Measurements from ENCODE around the gene GRK3. TPM values are rescaled to one million over a fixed set of nuclear protein-coding genes. Genes with fewer than 3 reads are reported as not detected.
"Not testable (repeated sequence)": the region's sequence is repeated elsewhere in the genome, so short reads cannot be mapped to it uniquely, and the experiment has no call there.

The GRK3 gene
- polyA plus RNA-seq, 2 donors, result 0.41 to 0.51 TPM

- H3K4me3 ChIP-seq (ENCODE audit: low read depth in 1 of 2, low read length in 2 of 2), result no peak overlapping the region
- WGBS, 2 donors, result 58 to 65% methylated on average over 5 of the region's 5 CpGs
- H3K27ac ChIP-seq (ENCODE audit: low read depth in 2 of 2, low read length in 1 of 2), result no peak overlapping the region
- no peaks in the 10 kb centered on the region for H3K36me3 ChIP-seq (ENCODE audit: control insufficient read depth in 2 of 2, insufficient read depth in 2 of 2, low read length in 1 of 2)
- H3K4me1 ChIP-seq (ENCODE audit: control insufficient read depth in 2 of 2, insufficient read depth in 2 of 2, low read length in 1 of 2), result no peaks in the 10 kb centered on the region
- H3K27me3 ChIP-seq (ENCODE audit: control insufficient read depth in 1 of 2, insufficient read depth in 2 of 2, low read length in 2 of 2), result no peaks in the 10 kb centered on the region
- no peaks in the 10 kb centered on the region for H3K9me3 ChIP-seq (ENCODE audit: control insufficient read depth in 2 of 2, insufficient read depth in 1 of 2, low read depth in 1 of 2, low read length in 1 of 2)
Measured at GRCh38 chr22:25582946-25583345, 18.5 kb downstream of the GRK3 start.

- not testable (repeated sequence) for H3K4me1 ChIP-seq (ENCODE audit: control insufficient read depth in 2 of 2, insufficient read depth in 2 of 2, low read length in 1 of 2); H3K27me3 ChIP-seq (ENCODE audit: control insufficient read depth in 1 of 2, insufficient read depth in 2 of 2, low read length in 2 of 2); H3K9me3 ChIP-seq (ENCODE audit: control insufficient read depth in 2 of 2, insufficient read depth in 1 of 2, low read depth in 1 of 2, low read length in 1 of 2); H3K27ac ChIP-seq (ENCODE audit: low read depth in 2 of 2, low read length in 1 of 2); H3K4me3 ChIP-seq (ENCODE audit: low read depth in 1 of 2, low read length in 2 of 2); H3K36me3 ChIP-seq (ENCODE audit: control insufficient read depth in 2 of 2, insufficient read depth in 2 of 2, low read length in 1 of 2)
- 72 to 78% methylated on average over 5 of the region's 5 CpGs for WGBS, 2 donors
Measured at GRCh38 chr22:25584993-25585392, 20.5 kb downstream of the GRK3 start.

- H3K27me3 ChIP-seq (ENCODE audit: control insufficient read depth in 1 of 2, insufficient read depth in 2 of 2, low read length in 2 of 2); H3K4me3 ChIP-seq (ENCODE audit: low read depth in 1 of 2, low read length in 2 of 2); H3K9me3 ChIP-seq (ENCODE audit: control insufficient read depth in 2 of 2, insufficient read depth in 1 of 2, low read depth in 1 of 2, low read length in 1 of 2); H3K4me1 ChIP-seq (ENCODE audit: control insufficient read depth in 2 of 2, insufficient read depth in 2 of 2, low read length in 1 of 2); H3K36me3 ChIP-seq (ENCODE audit: control insufficient read depth in 2 of 2, insufficient read depth in 2 of 2, low read length in 1 of 2); H3K27ac ChIP-seq (ENCODE audit: low read depth in 2 of 2, low read length in 1 of 2): not testable (repeated sequence)
- WGBS, 2 donors, result 85 to 92% methylated on average over 4 of the region's 4 CpGs
Measured at GRCh38 chr22:25589664-25590063, 25.2 kb downstream of the GRK3 start.

- H3K27ac ChIP-seq (ENCODE audit: low read depth in 2 of 2, low read length in 1 of 2); H3K4me3 ChIP-seq (ENCODE audit: low read depth in 1 of 2, low read length in 2 of 2); H3K27me3 ChIP-seq (ENCODE audit: control insufficient read depth in 1 of 2, insufficient read depth in 2 of 2, low read length in 2 of 2); H3K4me1 ChIP-seq (ENCODE audit: control insufficient read depth in 2 of 2, insufficient read depth in 2 of 2, low read length in 1 of 2); H3K36me3 ChIP-seq (ENCODE audit: control insufficient read depth in 2 of 2, insufficient read depth in 2 of 2, low read length in 1 of 2); H3K9me3 ChIP-seq (ENCODE audit: control insufficient read depth in 2 of 2, insufficient read depth in 1 of 2, low read depth in 1 of 2, low read length in 1 of 2): not testable (repeated sequence)
- 89% methylated on average over 2 of the region's 2 CpGs for WGBS, 2 donors
Measured at GRCh38 chr22:25593323-25593722, 28.8 kb downstream of the GRK3 start.

- no peaks in the 10 kb centered on the region for H3K9me3 ChIP-seq (ENCODE audit: control insufficient read depth in 2 of 2, insufficient read depth in 1 of 2, low read depth in 1 of 2, low read length in 1 of 2)
- 92 to 100% methylated on average over 1 of the region's 1 CpG for WGBS, 2 donors
Measured at GRCh38 chr22:25598609-25599008, 34.1 kb downstream of the GRK3 start.

GRCh38 chr22:25602445-25602844 is 38.0 kb downstream of the GRK3 start:
- Histone ChIP-seq H3K9me3 (ENCODE audit: control insufficient read depth in 2 of 2, insufficient read depth in 1 of 2, low read depth in 1 of 2, low read length in 1 of 2) (no peaks in the 10 kb centered on the region), H3K4me1 (ENCODE audit: control insufficient read depth in 2 of 2, insufficient read depth in 2 of 2, low read length in 1 of 2) (no peaks in the 10 kb centered on the region), H3K36me3 (ENCODE audit: control insufficient read depth in 2 of 2, insufficient read depth in 2 of 2, low read length in 1 of 2) (no peaks in the 10 kb centered on the region), H3K27ac (ENCODE audit: low read depth in 2 of 2, low read length in 1 of 2) (no peak overlapping the region), H3K4me3 (ENCODE audit: low read depth in 1 of 2, low read length in 2 of 2) (no peak overlapping the region), H3K27me3 (ENCODE audit: control insufficient read depth in 1 of 2, insufficient read depth in 2 of 2, low read length in 2 of 2) (no peaks in the 10 kb centered on the region)
- WGBS, 2 donors, result 76 to 88% methylated on average over 2 of the region's 2 CpGs

More at GRCh38 chr22:25598609-25599008, 34.1 kb downstream of the GRK3 start:
- H3K4me1 ChIP-seq (ENCODE audit: control insufficient read depth in 2 of 2, insufficient read depth in 2 of 2, low read length in 1 of 2), result no peaks in the 10 kb centered on the region
- H3K27ac ChIP-seq (ENCODE audit: low read depth in 2 of 2, low read length in 1 of 2), result no peak overlapping the region
- H3K27me3 ChIP-seq (ENCODE audit: control insufficient read depth in 1 of 2, insufficient read depth in 2 of 2, low read length in 2 of 2), result no peaks in the 10 kb centered on the region
- no peak overlapping the region for H3K4me3 ChIP-seq (ENCODE audit: low read depth in 1 of 2, low read length in 2 of 2)
- no peaks in the 10 kb centered on the region for H3K36me3 ChIP-seq (ENCODE audit: control insufficient read depth in 2 of 2, insufficient read depth in 2 of 2, low read length in 1 of 2)

GRCh38 chr22:25602916-25603315 is 38.4 kb downstream of the GRK3 start:
- Histone ChIP-seq H3K27ac (ENCODE audit: low read depth in 2 of 2, low read length in 1 of 2) (no peak overlapping the region), H3K4me3 (ENCODE audit: low read depth in 1 of 2, low read length in 2 of 2) (no peak overlapping the region), H3K36me3 (ENCODE audit: control insufficient read depth in 2 of 2, insufficient read depth in 2 of 2, low read length in 1 of 2) (no peaks in the 10 kb centered on the region), H3K4me1 (ENCODE audit: control insufficient read depth in 2 of 2, insufficient read depth in 2 of 2, low read length in 1 of 2) (no peaks in the 10 kb centered on the region), H3K27me3 (ENCODE audit: control insufficient read depth in 1 of 2, insufficient read depth in 2 of 2, low read length in 2 of 2) (no peaks in the 10 kb centered on the region), H3K9me3 (ENCODE audit: control insufficient read depth in 2 of 2, insufficient read depth in 1 of 2, low read depth in 1 of 2, low read length in 1 of 2) (no peaks in the 10 kb centered on the region)
- 72 to 80% methylated on average over 6 of the region's 6 CpGs for WGBS, 2 donors

GRCh38 chr22:25605146-25605545 is 40.7 kb downstream of the GRK3 start:
- not testable (repeated sequence) for H3K27ac ChIP-seq (ENCODE audit: low read depth in 2 of 2, low read length in 1 of 2); H3K4me3 ChIP-seq (ENCODE audit: low read depth in 1 of 2, low read length in 2 of 2); H3K4me1 ChIP-seq (ENCODE audit: control insufficient read depth in 2 of 2, insufficient read depth in 2 of 2, low read length in 1 of 2); H3K27me3 ChIP-seq (ENCODE audit: control insufficient read depth in 1 of 2, insufficient read depth in 2 of 2, low read length in 2 of 2); H3K9me3 ChIP-seq (ENCODE audit: control insufficient read depth in 2 of 2, insufficient read depth in 1 of 2, low read depth in 1 of 2, low read length in 1 of 2); H3K36me3 ChIP-seq (ENCODE audit: control insufficient read depth in 2 of 2, insufficient read depth in 2 of 2, low read length in 1 of 2)
- WGBS, 2 donors, result 95 to 96% methylated on average over 3 of the region's 3 CpGs

GRCh38 chr22:25605565-25605964 is 41.1 kb downstream of the GRK3 start:
- WGBS, 2 donors, result 85 to 86% methylated on average over 4 to 5 of the region's 5 CpGs
- not testable (repeated sequence) for H3K27ac ChIP-seq (ENCODE audit: low read depth in 2 of 2, low read length in 1 of 2); H3K9me3 ChIP-seq (ENCODE audit: control insufficient read depth in 2 of 2, insufficient read depth in 1 of 2, low read depth in 1 of 2, low read length in 1 of 2); H3K4me3 ChIP-seq (ENCODE audit: low read depth in 1 of 2, low read length in 2 of 2); H3K36me3 ChIP-seq (ENCODE audit: control insufficient read depth in 2 of 2, insufficient read depth in 2 of 2, low read length in 1 of 2); H3K27me3 ChIP-seq (ENCODE audit: control insufficient read depth in 1 of 2, insufficient read depth in 2 of 2, low read length in 2 of 2); H3K4me1 ChIP-seq (ENCODE audit: control insufficient read depth in 2 of 2, insufficient read depth in 2 of 2, low read length in 1 of 2)

- H3K27me3 ChIP-seq (ENCODE audit: control insufficient read depth in 1 of 2, insufficient read depth in 2 of 2, low read length in 2 of 2); H3K27ac ChIP-seq (ENCODE audit: low read depth in 2 of 2, low read length in 1 of 2); H3K4me3 ChIP-seq (ENCODE audit: low read depth in 1 of 2, low read length in 2 of 2); H3K9me3 ChIP-seq (ENCODE audit: control insufficient read depth in 2 of 2, insufficient read depth in 1 of 2, low read depth in 1 of 2, low read length in 1 of 2); H3K4me1 ChIP-seq (ENCODE audit: control insufficient read depth in 2 of 2, insufficient read depth in 2 of 2, low read length in 1 of 2); H3K36me3 ChIP-seq (ENCODE audit: control insufficient read depth in 2 of 2, insufficient read depth in 2 of 2, low read length in 1 of 2): not testable (repeated sequence)
- 87 to 93% methylated on average over 1 of the region's 1 CpG for WGBS, 2 donors
Measured at GRCh38 chr22:25611284-25611683, 46.8 kb downstream of the GRK3 start.

All from esophagus (tissue), 2 donors.